A673 (cell line): ENCODE results near the gene ADAMTS12.

Source experiments
- EZH2 ChIP-seq: fragments of 200-600 bp; sonication (generic); IDR thresholded peaks from 2 replicates; pipeline ENCODE4 v1.6.1; 2017; ENCODE audit warnings: borderline replicate concordance, low read depth, mild to moderate bottlenecking, mixed read lengths, antibody characterized with exemption, low read length; ENCODE audit not compliant: poor library complexity, severe bottlenecking
- TF ChIP-seq, protein P1 (sequence below): fragments of 300-800, 200-600 bp; sonication (generic); conservative IDR thresholded peaks from 2 replicates; pipeline ENCODE4 v1.5.1; 2017; ENCODE audit warnings: low read depth, mild to moderate bottlenecking, antibody characterized with exemption, low read length, moderate library complexity, mixed read lengths

DNA sequence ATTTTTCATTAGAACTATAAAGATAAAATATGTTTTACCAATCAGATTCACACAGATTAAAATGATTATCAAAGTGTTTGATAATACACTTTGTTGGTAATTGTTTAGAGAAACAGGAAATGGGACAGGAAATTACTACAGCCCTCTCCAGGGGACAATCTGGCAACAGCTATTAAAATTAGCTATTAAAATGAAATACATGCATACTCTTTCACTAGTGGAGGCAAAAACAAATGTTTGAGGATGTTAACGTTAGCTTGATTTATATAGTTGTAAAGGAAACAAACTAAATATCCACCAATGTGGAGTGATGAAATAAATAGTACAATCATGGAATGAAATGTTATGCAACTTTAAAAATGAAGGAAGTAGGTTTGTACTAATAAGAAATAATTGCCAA, 397.3 kb downstream of the ADAMTS12 start:
- TF ChIP-seq, protein P1, sequence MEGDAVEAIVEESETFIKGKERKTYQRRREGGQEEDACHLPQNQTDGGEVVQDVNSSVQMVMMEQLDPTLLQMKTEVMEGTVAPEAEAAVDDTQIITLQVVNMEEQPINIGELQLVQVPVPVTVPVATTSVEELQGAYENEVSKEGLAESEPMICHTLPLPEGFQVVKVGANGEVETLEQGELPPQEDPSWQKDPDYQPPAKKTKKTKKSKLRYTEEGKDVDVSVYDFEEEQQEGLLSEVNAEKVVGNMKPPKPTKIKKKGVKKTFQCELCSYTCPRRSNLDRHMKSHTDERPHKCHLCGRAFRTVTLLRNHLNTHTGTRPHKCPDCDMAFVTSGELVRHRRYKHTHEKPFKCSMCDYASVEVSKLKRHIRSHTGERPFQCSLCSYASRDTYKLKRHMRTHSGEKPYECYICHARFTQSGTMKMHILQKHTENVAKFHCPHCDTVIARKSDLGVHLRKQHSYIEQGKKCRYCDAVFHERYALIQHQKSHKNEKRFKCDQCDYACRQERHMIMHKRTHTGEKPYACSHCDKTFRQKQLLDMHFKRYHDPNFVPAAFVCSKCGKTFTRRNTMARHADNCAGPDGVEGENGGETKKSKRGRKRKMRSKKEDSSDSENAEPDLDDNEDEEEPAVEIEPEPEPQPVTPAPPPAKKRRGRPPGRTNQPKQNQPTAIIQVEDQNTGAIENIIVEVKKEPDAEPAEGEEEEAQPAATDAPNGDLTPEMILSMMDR: no peak
- TF ChIP-seq EZH2: no peak
